B cell (primary cell): Measurements from ENCODE around the gene CC2D2A. TPM values are rescaled to one million over a fixed set of nuclear protein-coding genes. Genes with fewer than 3 reads are reported as not detected.

ENCODE experiments used
- ATAC-seq: fragments of 200-7000 bp; cut with Tn5 transposase; one replicate; pipeline ENCODE4 v1.10.0; 2021; ENCODE audit warnings: low read depth, mild to moderate bottlenecking, moderate number of reproducible peaks, moderate library complexity
- CTCF ChIA-PET: fragments of 350-600 bp; sonication (Branson Sonifier 250); formaldehyde crosslinking; loops from one replicate; lab custom pipeline; 2021; ENCODE audit warnings: antibody characterized with exemption, inconsistent platforms; lab: Charles Lee
- POLR2A ChIA-PET: fragments of 350-600 bp; sonication (Branson Sonifier 250); formaldehyde crosslinking; loops from one replicate; lab custom pipeline; 2021; ENCODE audit warnings: antibody characterized with exemption; lab: Charles Lee
- DNase-seq: peaks from one replicate; pipeline ENCODE4 v3.0.0; 2013
- H2AFZ ChIP-seq: 2 replicates; pipeline ENCODE4 v1.6.1; 2012; ENCODE audit warnings: mild to moderate bottlenecking, low read depth, low read length; ENCODE audit not compliant: insufficient read depth, poor library complexity, severe bottlenecking
- H3K27ac ChIP-seq, 2 donors: 1 replicate in 1 of 2; 2 replicates in 1 of 2; pipeline ENCODE4 v1.5.1; 2012 to 2013; ENCODE audit warnings: low read length in 2 of 2, mild to moderate bottlenecking in 2 of 2, moderate library complexity in 1 of 2
- H3K27me3 ChIP-seq, 4 experiments: fragments of 200-600 bp in 1 of 4; sonication (generic) in 1 of 4; replicated peaks in 1 of 4; 1 replicate in 2 of 4; 2 replicates in 2 of 4; pipeline versions ENCODE4 v1.6.1 to v1.7.0; 2013 to 2016; ENCODE audit warnings: low read length in 3 of 4, mild to moderate bottlenecking in 2 of 4, mixed read lengths in 1 of 4, moderate library complexity in 1 of 4; ENCODE audit not compliant: insufficient read depth in 4 of 4, control insufficient read depth in 3 of 4; ENCODE audit errors: control extremely low read depth in 1 of 4
- H3K36me3 ChIP-seq, 2 experiments: replicated peaks in 1 of 2; 1 replicate in 1 of 2; 2 replicates in 1 of 2; pipeline versions ENCODE4 v1.6.1 to v1.7.1; 2013; ENCODE audit warnings: low read length in 1 of 2; ENCODE audit not compliant: insufficient read depth in 2 of 2, control insufficient read depth in 1 of 2; ENCODE audit errors: control extremely low read depth in 1 of 2, extremely low read depth in 1 of 2
- H3K4me1 ChIP-seq, 2 donors: fragments of 200-600 bp in 1 of 2; sonication (generic) in 1 of 2; 1 replicate in 1 of 2; 2 replicates in 1 of 2; pipeline versions ENCODE4 v1.5.1 to v1.6.1; 2013 to 2017; ENCODE audit warnings: low read length in 2 of 2; ENCODE audit not compliant: control insufficient read depth in 2 of 2, insufficient read depth in 2 of 2
- H3K4me2 ChIP-seq: replicated peaks from 2 replicates; pipeline ENCODE3; 2012; ENCODE audit warnings: mild to moderate bottlenecking, low read depth, low read length; ENCODE audit not compliant: poor library complexity, severe bottlenecking
- H3K4me3 ChIP-seq, 5 experiments: fragments of 200-600 bp in 1 of 5; sonication (generic) in 1 of 5; 1 replicate in 3 of 5; 2 replicates in 2 of 5; pipeline versions ENCODE4 v1.5.1 to v1.7.0; 2011 to 2016; ENCODE audit warnings: low read length in 4 of 5, mild to moderate bottlenecking in 4 of 5, low read depth in 2 of 5, control low read depth in 1 of 5, moderate library complexity in 1 of 5; ENCODE audit not compliant: insufficient read depth in 1 of 5; ENCODE audit errors: control extremely low read depth in 1 of 5, extremely low read depth in 1 of 5
- H3K79me2 ChIP-seq: fragments of 200-600 bp; sonication (generic); one replicate; pipeline ENCODE4 v1.6.0; 2016; ENCODE audit warnings: low read length; ENCODE audit not compliant: control insufficient read depth, insufficient read depth
- H3K9ac ChIP-seq: fragments of 200-600 bp; sonication (generic); 2 replicates; pipeline ENCODE4 v1.6.1; 2017; ENCODE audit warnings: mild to moderate bottlenecking, low read length, moderate library complexity
- H3K9me3 ChIP-seq, 3 donors: one replicate each; pipeline versions ENCODE4 v1.6.1 to v1.7.1; 2013; ENCODE audit warnings: low read length in 2 of 3; ENCODE audit not compliant: control insufficient read depth in 2 of 3, insufficient read depth in 1 of 3; ENCODE audit errors: control extremely low read depth in 1 of 3
- H4K20me1 ChIP-seq: 2 replicates; pipeline ENCODE4 v1.6.0; 2012; ENCODE audit warnings: mild to moderate bottlenecking, low read length; ENCODE audit not compliant: insufficient read depth, control insufficient read depth, poor library complexity, severe bottlenecking
- H3K27ac Mint-ChIP-seq: one replicate; pipeline ENCODE4 v1.8.0; 2021; ENCODE audit warnings: mixed read lengths
- H3K27me3 Mint-ChIP-seq: one replicate; pipeline ENCODE4 v1.8.0; 2021; ENCODE audit warnings: mixed read lengths
- H3K4me1 Mint-ChIP-seq: one replicate; pipeline ENCODE4 v1.8.0; 2021; ENCODE audit warnings: mixed read lengths
- H3K4me3 Mint-ChIP-seq: one replicate; pipeline ENCODE4 v1.8.0; 2021; ENCODE audit warnings: mixed read lengths
- H3K9me3 Mint-ChIP-seq: one replicate; pipeline ENCODE4 v1.8.0; 2022; ENCODE audit warnings: mixed read lengths; ENCODE audit not compliant: insufficient read depth
- EZH2 ChIP-seq: IDR thresholded peaks from 2 replicates; pipeline ENCODE4 v1.6.1; 2012; ENCODE audit warnings: borderline replicate concordance, low read depth, mild to moderate bottlenecking, moderate library complexity, low read length; ENCODE audit not compliant: insufficient read depth, poor library complexity, severe bottlenecking
- WGBS: methylation state at CpG from one replicate; pipeline ENCODE4 v1.1.5; 2013; ENCODE audit warnings: missing lambda C conversion rate; ENCODE audit not compliant: insufficient coverage; 5-methylcytosine and 5-hydroxymethylcytosine counted together
- intact Hi-C: fragments of 100-400 bp; cut with micrococcal nuclease; formaldehyde crosslinking; loops from one replicate; pipeline ENCODE4 v1.10.0; 2022
- polyA plus RNA-seq: library from polyadenylated mRNA; depleted of rRNA; stranded (reverse); fragments of >200 nt; gene quantifications from 2 replicates; pipeline ENCODE4 v1.2.3, GENCODE V29; 2012
- total RNA-seq, 2 donors: library from RNA; stranded (reverse); fragments of 120-200 nt in 1 of 2; gene quantifications; 1 replicate in 1 of 2; 2 replicates in 1 of 2; pipeline versions ENCODE4 v1.2.3 to v1.2.4, GENCODE V29; 2013 to 2022
- TF ChIP-seq, protein P1 (sequence below): fragments of 200-600 bp; IDR thresholded peaks from one replicate; pipeline ENCODE4 v1.8.0; 2022; ENCODE audit warnings: antibody characterized with exemption, mild to moderate bottlenecking

Gene CC2D2A
- total and polyA plus RNA-seq, 2 donors (not counting 1 experiment from before 2014, with no cell fraction given) = not detected

GRCh38 chr4:15495621-15496020 is 25.9 kb downstream of the CC2D2A start:
- Histone ChIP-seq H3K36me3 (no peaks in the 10 kb centered on the region), H4K20me1 (no peaks in the 10 kb centered on the region), H3K79me2 (no peaks in the 10 kb centered on the region), H3K27me3 (no peaks in the 10 kb centered on the region), H3K4me2 (no peak overlapping the region), H3K27ac (no peak overlapping the region), H3K4me1 (no peaks in the 10 kb centered on the region), H3K4me3 (no peak overlapping the region), H3K9ac (no peak overlapping the region), H3K9me3 (peaks cover 0 to 2% (median 0%) of the 10 kb centered on the region in 3 donors), H2AFZ (no peak overlapping the region)
- Mint-ChIP-seq H3K4me1 (no peaks in the 10 kb centered on the region), H3K27me3 (peaks cover 4% of the 10 kb centered on the region), H3K9me3 (peaks cover 4% of the 10 kb centered on the region), H3K27ac (no peak overlapping the region), H3K4me3 (no peak overlapping the region)
- ChIA-PET POLR2A (no interaction called here), CTCF (no interaction called here)
- DNase-seq = no peak
- intact Hi-C loops = no loop called here
- no CpG with 5 or more reads among the region's 1 CpG for WGBS
- TF ChIP-seq EZH2 = no peak
- TF ChIP-seq, protein P1, sequence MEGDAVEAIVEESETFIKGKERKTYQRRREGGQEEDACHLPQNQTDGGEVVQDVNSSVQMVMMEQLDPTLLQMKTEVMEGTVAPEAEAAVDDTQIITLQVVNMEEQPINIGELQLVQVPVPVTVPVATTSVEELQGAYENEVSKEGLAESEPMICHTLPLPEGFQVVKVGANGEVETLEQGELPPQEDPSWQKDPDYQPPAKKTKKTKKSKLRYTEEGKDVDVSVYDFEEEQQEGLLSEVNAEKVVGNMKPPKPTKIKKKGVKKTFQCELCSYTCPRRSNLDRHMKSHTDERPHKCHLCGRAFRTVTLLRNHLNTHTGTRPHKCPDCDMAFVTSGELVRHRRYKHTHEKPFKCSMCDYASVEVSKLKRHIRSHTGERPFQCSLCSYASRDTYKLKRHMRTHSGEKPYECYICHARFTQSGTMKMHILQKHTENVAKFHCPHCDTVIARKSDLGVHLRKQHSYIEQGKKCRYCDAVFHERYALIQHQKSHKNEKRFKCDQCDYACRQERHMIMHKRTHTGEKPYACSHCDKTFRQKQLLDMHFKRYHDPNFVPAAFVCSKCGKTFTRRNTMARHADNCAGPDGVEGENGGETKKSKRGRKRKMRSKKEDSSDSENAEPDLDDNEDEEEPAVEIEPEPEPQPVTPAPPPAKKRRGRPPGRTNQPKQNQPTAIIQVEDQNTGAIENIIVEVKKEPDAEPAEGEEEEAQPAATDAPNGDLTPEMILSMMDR = no peak
- no peak for ATAC-seq

DNA sequence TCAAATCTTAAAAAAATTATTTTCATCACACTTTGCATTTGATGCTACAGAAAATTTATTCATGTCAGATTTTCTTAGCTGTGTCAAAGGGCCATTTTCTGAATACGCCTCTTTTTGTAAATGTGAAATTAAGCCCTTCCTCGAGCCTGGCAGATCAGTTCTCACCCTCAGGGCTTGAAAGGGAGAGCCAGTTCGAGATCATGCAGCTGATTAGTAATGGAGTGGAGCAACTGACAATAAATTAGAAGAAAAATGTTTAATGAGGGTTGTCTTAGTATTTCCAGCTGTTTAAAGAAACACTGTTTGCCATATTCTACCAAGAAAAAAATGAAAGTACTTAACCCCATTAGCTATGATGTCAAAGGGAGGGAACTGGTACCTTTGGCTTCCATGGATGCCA is 28.7 kb downstream of the CC2D2A start:
- H2AFZ ChIP-seq = no peak overlapping the region
- Mint-ChIP-seq H3K27me3 (peaks cover 9% of the 10 kb centered on the region), H3K4me3 (no peak overlapping the region), H3K27ac (no peak overlapping the region), H3K9me3 (peaks cover 2% of the 10 kb centered on the region), H3K4me1 (no peaks in the 10 kb centered on the region)
- H3K9me3 ChIP-seq = peaks cover 0 to 2% (median 0%) of the 10 kb centered on the region in 3 donors
- H3K27me3 ChIP-seq = no peaks in the 10 kb centered on the region
- H3K27ac ChIP-seq = no peak overlapping the region
- no peak overlapping the region for H3K9ac ChIP-seq
- no peaks in the 10 kb centered on the region for H3K36me3 ChIP-seq
- H4K20me1 ChIP-seq = no peaks in the 10 kb centered on the region
- no peak for ATAC-seq
- CTCF ChIA-PET = no interaction called here
- H3K4me3 ChIP-seq = no peak overlapping the region
- H3K4me2 ChIP-seq = no peak overlapping the region
- no peaks in the 10 kb centered on the region for H3K79me2 ChIP-seq
- POLR2A ChIA-PET = no interaction called here
- no peak for DNase-seq
- 100% methylated on average over 2 of the region's 3 CpGs for WGBS
- no peaks in the 10 kb centered on the region for H3K4me1 ChIP-seq
- TF ChIP-seq, protein P1 = no peak
- no peak for TF ChIP-seq EZH2
- intact Hi-C loops = no loop called here
